ENCODE results near the gene SBF2.
"Not testable (repeated sequence)": the region's sequence is repeated elsewhere in the genome, so short reads cannot be mapped to it uniquely, and the experiment has no call there.

SBF2 gene

GRCh38 chr11:10038521-10039302, 255.3 kb downstream of the SBF2 start:
- no peak overlapping the region for H3K4me3 ChIP-seq (ENCODE audit: low read depth, low read length)
- DNase-seq: no peak
- no peak overlapping the region for H3K27ac ChIP-seq
- H3K36me3 ChIP-seq: no peaks in the 10 kb centered on the region
- TF ChIP-seq CTCF (IDR thresholded peaks at IDR 0.05; ENCODE audit: low read depth, low read length): no peak
- no peaks in the 10 kb centered on the region for H3K27me3 ChIP-seq (ENCODE audit: insufficient read depth, low read depth, severe bottlenecking)
- H3K9me3 ChIP-seq (ENCODE audit: severe bottlenecking): no peaks in the 10 kb centered on the region

GRCh38 chr11:10035932-10036331, 258.1 kb downstream of the SBF2 start:
- not testable (repeated sequence) for H3K9me3 ChIP-seq (ENCODE audit: severe bottlenecking); H3K36me3 ChIP-seq; H3K27ac ChIP-seq; H3K27me3 ChIP-seq (ENCODE audit: insufficient read depth, low read depth, severe bottlenecking); H3K4me3 ChIP-seq (ENCODE audit: low read depth, low read length); DNase-seq

DNA sequence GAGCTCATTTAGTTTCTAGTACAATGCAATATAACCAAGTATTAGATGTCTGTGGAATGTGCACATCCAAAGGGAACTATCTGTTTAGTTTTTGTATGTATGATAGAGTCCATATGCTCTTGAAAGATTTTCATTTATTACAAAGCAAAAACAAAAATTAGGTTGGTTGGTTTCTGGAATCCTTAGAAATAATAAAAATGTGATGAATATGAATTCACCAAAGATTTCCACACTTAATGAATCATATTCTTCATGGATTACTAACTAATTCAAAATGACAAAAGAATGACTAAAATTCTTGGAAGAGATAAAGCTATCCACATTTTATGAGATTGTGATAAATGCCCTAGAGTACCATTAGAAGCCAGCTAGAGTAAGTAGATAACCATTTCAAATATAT, 261.1 kb downstream of the SBF2 start:
- Histone ChIP-seq H3K27ac (no peak overlapping the region), H3K4me3 (ENCODE audit: low read depth, low read length) (no peak overlapping the region)
- no peak for DNase-seq

DNA sequence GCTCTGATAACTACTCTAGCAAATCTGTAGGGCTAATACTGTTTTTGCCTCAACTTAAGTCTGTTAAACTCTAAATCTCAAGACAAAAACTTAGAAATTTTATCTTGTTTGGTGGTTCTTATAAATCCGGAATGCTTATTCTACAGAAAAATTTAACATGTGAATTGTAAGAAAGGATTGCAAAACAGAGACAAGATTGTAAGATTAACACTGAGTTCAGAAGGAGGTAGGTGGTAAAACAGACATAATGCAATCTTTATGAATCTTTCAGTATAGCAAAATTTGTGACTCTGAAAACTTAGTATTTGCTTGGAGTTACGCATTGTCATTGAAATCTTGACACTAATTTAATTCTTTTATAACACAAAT, 263.9 kb downstream of the SBF2 start:
- no peak overlapping the region for H3K27ac ChIP-seq
- H3K9me3 ChIP-seq (ENCODE audit: severe bottlenecking): no peaks in the 10 kb centered on the region
- no peak for DNase-seq
- H3K36me3 ChIP-seq: no peaks in the 10 kb centered on the region
- H3K4me3 ChIP-seq (ENCODE audit: low read depth, low read length): no peak overlapping the region
- no peaks in the 10 kb centered on the region for H3K27me3 ChIP-seq (ENCODE audit: insufficient read depth, low read depth, severe bottlenecking)
- no peak for TF ChIP-seq CTCF (IDR thresholded peaks at IDR 0.05; ENCODE audit: low read depth, low read length)

More for the DNA sequence above, 261.1 kb downstream of the SBF2 start:
- Histone ChIP-seq H3K36me3 (no peaks in the 10 kb centered on the region), H3K9me3 (ENCODE audit: severe bottlenecking) (no peaks in the 10 kb centered on the region), H3K27me3 (ENCODE audit: insufficient read depth, low read depth, severe bottlenecking) (no peaks in the 10 kb centered on the region)
- TF ChIP-seq CTCF (IDR thresholded peaks at IDR 0.05; ENCODE audit: low read depth, low read length): no peak

DNA sequence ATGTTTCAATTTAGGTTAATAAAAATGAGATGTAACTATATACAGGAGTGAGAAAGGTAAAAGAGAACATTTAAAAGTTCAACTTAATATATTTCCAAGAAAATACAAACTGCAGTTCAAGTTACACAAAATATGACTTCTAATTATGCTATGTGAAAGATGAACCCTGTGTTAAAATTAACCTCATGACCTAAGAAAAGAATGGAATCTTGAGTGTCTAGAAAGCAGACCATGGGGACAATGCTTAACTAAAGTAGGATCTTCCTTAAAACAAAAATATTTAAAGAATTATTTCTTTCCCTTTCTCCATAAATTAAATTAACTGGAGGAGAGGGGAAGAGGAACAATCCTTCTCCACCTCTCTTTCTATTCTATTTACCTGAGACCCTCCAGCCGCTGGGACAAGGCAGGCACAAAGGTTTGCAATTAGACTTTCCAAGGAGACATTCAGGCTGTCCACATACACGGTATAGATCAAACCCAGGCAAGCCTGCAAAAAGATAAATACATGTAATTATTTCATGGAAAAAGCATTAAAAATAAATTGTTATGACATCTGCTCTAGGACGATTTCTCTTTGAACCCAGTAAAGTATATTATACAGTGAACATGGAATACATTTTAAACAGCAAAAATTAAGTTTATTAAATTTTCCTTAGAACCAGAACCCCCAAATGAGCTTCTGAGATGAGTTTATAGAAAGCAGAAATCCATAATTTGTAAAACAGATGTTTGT, 264.5 kb downstream of the SBF2 start:
- no peak for TF ChIP-seq CTCF (IDR thresholded peaks at IDR 0.05; ENCODE audit: low read depth, low read length)
- Histone ChIP-seq H3K27ac (no peak overlapping the region), H3K4me3 (ENCODE audit: low read depth, low read length) (no peak overlapping the region), H3K9me3 (ENCODE audit: severe bottlenecking) (no peaks in the 10 kb centered on the region), H3K36me3 (no peaks in the 10 kb centered on the region), H3K27me3 (ENCODE audit: insufficient read depth, low read depth, severe bottlenecking) (no peaks in the 10 kb centered on the region)
- no peak for DNase-seq

GRCh38 chr11:10026514-10026913, 267.5 kb downstream of the SBF2 start:
- TF ChIP-seq CTCF (IDR thresholded peaks at IDR 0.05; ENCODE audit: low read depth, low read length): no peak

More at GRCh38 chr11:10026514-10026913, 267.5 kb downstream of the SBF2 start:
- H3K9me3 ChIP-seq (ENCODE audit: severe bottlenecking): no peaks in the 10 kb centered on the region
- no peak overlapping the region for H3K4me3 ChIP-seq (ENCODE audit: low read depth, low read length)
- H3K27ac ChIP-seq: no peak overlapping the region
- H3K36me3 ChIP-seq: no peaks in the 10 kb centered on the region
- no peaks in the 10 kb centered on the region for H3K27me3 ChIP-seq (ENCODE audit: insufficient read depth, low read depth, severe bottlenecking)
- DNase-seq: no peak

All from WERI-Rb-1 (cell line).